Activated CD8-positive, alpha-beta memory T cell treated with anti-CD3 and anti-CD28 coated beads, Interleukin-2, amount 50 U/mL, for 48 hours (primary cell): ENCODE results near the gene UBE2S.
A peak's percentile ranks its signal among the peaks of the same experiment; 100 is the strongest.
"Not testable (repeated sequence)": the region's sequence is repeated elsewhere in the genome, so short reads cannot be mapped to it uniquely, and the experiment has no call there.

Experiments
- DNase-seq: peaks from one replicate; pipeline ENCODE4 v3.0.0-alpha.2; 2020

The UBE2S gene

DNA sequence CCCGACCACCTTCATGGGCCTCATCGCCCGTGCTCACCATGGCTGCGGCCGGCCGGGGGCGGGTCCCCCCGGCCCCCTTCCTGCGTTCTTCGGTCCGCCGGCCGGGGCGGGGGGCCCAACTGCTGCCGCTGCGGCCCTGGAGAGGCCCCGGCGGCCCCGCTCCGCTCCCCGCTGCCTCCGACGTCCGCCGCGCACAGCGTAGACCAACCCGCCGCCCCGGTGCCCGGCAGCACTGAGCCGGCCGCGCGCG is at the start of gene UBE2S:
Gene UBE2S (minus strand): TSS at position 239 of the 250 bp plus-strand sequence. CDS start 199 bp downstream, at position 40.
- DNase-seq, result not testable (repeated sequence)

GRCh38 chr19:55456347-55456746 is 48.8 kb upstream of the UBE2S start:
- DNase-seq, result no peak

DNA sequence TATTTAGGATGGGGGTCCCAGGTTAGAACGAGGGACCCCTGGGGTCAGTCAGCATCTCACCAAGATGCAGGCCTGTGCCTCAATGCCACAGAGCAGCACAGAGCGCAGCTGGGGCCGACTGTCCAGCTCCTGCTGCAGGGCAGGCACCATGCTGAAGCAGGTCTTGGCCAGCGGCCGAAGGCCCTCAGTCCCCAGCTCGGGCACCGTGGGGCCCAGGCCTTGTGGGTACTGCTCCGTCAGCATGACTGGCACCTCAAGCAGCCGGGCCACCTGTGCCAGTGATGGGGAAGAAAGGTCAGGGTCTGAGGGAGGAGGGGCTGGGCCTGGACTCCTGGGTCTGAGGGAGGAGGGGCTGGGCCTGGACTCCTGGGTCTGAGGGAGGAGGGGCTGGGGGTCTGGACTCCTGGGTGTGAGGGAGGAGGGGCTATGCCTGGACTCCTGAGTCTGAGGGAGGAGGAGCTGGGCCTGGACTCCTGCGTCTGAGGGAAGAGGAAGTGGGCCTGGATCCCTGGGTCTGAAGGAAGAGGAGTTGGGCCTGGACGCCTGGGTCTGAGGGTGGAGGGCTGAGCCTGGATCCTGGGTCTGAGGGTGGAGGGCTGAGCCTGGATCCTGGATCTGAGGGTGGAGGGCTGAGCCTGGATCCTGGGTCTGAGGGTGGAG is 48.1 kb upstream of the UBE2S start:
- DNase-seq, result no peak

DNA sequence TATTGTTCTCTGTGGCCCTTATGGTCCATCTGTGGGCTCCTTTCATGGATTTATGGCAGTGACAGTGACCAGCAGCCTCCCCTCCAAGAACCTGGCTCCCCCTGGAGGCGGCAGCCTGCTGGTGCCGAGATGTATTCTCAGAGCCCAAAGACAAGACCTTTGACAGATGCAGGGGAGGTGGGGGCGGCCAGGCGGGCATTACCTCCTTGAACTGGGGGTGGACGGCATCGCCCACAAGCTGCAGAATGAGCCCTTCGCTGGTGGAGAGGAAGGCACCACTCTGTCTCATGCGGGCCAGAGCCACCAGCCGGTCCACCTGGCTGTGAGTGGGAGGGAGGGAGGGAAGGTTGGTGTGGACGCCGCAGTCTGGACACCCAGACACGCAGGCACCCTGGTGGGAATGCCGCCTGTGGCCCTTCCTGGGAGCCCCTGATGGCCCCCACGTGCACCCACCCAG is 47.2 kb upstream of the UBE2S start:
- peak; percentile 75 for DNase-seq

GRCh38 chr19:55453511-55454260 is 46.1 kb upstream of the UBE2S start:
- DNase-seq, result no peak

- peak; percentile 65 for DNase-seq
Observed at GRCh38 chr19:55452749-55453346, 45.3 kb upstream of the UBE2S start.

- no peak for DNase-seq
Observed at GRCh38 chr19:55451965-55452748, 44.6 kb upstream of the UBE2S start.

GRCh38 chr19:55451163-55451964 is 43.8 kb upstream of the UBE2S start:
- no peak for DNase-seq

GRCh38 chr19:55449469-55449868 is 41.9 kb upstream of the UBE2S start:
- no peak for DNase-seq

DNA sequence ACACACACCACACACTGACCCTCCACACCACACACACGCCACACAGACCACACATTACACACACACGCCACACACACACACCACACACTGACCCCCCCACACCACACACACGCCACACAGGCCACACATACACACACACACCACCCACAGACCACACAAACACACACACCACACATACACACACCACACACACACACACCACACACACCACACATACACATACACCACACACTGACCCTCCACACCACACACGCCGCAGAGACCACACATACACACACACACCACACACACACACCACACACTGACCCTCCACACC is 40.5 kb upstream of the UBE2S start:
- DNase-seq, result not testable (repeated sequence)

DNA sequence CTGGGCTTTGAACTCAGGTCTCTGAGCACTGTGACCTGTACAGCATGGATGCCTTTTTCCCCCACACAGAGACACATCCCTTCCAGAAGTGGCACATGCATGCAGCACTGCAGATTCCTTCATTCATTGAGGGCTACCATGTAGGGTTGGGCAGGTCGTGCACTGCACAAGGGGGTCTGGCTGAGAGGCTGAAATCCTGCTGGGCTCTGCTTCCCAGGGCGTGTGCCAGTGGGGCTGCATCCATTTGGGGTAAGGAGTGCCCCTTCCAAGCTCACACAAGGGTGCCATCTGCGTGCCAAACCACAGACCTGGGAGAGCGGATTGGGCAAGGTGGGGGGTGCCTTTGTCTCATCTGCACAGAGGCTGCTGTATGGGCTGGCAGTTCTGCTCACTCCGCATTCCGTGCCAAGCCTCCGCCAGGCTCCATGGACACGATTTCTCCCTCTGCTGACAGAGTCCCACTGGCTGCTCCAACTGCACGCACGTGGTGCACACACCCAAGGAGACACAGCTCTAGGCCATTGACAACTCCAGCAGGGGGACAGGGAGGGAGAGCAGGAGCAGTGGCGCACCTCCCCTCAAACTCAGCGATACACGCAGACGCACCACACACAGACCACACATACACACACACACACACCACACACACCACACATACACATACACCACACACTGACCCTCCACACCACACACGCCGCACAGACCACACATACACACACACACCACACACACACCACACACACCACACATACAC is 40.0 kb upstream of the UBE2S start:
- DNase-seq, result no peak

GRCh38 chr19:55446060-55446459 is 38.5 kb upstream of the UBE2S start:
- no peak for DNase-seq

DNA sequence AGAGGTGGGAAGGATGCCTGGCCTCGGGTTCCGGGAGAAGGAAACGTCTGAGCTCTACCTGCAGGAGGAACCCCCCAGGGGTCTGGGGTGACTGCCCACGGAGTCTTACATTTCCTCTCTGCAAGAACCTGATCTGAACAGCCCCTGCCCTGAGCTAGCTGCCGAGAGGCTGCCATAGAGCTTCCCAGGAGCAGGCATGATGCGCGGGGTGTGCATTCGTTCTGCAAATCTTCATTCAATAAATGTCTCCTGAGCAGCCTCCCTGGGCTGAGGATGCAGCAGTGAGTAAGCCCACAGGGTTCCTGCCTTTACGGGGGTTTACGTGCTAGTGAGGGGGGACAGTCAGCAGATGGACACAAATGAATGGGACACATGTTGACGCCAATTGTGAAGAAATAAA is 37.1 kb upstream of the UBE2S start:
- DNase-seq, result no peak

DNA sequence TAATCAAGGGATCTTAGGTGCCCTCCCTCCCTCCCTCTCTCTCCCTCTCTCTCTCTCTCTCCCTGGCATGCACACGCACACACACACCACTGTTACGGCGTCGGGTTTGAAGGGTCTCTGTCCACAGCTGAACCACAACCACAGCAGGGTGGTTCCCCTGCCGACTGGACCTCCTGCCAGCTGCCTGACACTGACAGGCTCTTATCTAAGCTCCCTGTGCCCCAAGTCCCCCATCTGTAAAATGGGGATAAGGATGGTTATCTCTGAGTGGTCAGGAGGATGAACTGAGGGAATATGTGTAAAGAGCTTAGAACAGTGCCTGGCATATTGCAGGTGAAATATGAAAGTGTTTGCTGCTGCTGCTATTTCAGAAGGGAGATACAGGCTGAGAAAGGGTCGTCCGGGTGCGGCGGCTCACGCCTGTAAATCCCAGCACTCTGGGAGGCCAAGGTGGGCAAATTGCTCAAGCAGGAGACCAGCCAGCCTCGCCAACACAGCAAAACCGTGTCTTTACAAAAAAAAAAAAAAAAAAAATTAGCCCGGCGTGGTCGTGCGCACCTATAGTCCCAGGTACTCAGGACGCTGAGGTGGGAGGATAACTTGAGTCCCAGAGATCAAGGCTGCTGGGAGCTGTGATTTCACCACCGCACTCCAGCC is 36.4 kb upstream of the UBE2S start:
- peak; percentile 42 for DNase-seq

GRCh38 chr19:55443045-55443823 is 35.6 kb upstream of the UBE2S start, which contains the start of gene SHISA7:
SHISA7 (minus strand) TSS chr19:55443300; CDS start chr19:55442863, 437 bp downstream.
- peak; percentile 48 for DNase-seq

DNA sequence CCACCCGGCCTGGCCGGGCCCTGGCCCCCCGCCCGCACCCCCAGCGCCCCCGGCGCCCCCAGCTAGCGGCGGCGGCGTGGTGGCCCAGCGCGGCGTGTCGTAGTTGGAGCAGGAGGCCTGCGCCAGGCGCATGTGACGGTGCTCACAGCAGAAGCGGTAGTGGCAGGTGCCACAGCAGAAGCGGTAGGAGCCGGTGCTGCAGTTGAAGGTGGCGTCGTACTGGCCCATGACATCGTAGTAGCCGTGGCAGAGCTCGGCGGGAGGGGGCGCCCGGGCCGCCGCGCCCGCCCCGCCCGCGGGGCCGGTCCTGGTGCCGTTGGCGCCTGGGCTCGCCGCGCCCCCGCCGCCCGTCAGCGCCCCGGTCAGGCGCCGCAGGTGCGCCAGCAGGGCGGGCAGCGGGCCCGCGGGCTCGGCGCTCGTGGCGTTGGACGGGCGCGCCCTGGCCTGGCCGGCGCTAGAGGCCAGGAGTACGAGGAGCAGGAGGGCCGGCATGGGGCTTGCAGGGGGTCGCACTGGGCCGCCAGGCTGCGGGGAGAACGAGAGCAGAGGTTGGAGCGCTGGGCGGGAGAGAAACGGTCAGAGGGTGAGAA is 34.9 kb upstream of the UBE2S start:
- peak; percentile 52 for DNase-seq

- peak; percentile 60 for DNase-seq
Observed at GRCh38 chr19:55441692-55442321, 34.2 kb upstream of the UBE2S start.

DNA sequence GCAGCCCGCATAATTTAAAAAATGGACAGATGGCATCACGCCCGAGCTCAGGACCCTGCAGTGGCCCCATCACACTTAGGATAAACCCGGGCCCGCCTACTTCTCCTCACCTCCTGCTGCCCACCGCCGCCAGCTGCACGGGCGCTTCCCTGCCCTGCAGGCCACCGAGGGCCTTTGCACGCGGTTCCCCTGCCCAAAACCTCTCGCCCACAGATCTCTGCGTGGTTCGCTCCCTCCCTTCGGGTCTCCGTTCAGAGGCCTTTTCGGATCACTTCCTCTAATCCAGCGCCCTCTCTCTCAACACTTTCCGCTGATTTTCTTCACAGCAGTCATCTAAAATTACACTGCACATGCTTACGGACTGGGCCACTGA is 33.7 kb upstream of the UBE2S start:
- DNase-seq, result peak; percentile 51

DNA sequence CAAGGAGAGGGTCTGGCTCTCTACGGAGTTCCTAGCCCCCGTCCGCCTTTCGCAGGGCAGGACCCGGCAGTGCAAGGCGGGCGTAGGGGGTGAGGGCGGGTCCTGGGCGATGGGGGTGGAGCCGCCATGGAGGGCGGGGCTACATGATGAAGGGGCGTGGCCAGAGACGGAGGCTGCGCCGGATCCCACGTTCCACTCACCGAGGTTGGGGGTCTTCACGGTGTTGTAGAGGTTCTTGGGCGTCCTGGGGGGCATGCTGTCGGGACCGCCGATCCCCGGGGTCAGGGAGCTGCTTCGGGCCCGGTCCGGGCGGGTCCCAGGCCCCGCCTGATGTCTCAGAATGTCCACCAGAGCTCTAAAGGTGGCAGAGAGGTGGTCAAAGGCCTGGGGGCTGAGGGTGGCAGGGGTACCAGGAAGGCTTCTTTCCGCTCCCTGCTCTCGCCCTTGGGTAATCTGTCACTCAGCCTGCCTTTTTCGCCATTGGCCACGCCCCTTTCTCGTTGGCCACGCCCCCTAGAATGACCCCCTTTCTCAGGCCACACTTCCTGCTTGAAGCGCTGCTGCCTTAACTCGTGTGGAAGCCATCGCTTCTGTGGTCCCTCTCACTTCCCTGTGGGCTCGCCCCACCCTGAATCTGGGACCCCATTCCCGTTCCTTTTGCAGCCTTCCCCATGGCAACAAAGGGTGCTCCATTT is 33.0 kb upstream of the UBE2S start:
- DNase-seq, result peak; percentile 75
